Ishikawa (cell line): ENCODE data around the gene USP12.
A peak's percentile ranks its signal among the peaks of the same experiment; 100 is the strongest.

Source experiments
- CEBPB ChIP-seq: IDR thresholded peaks from 2 replicates; pipeline ENCODE4 v1.6.1; 2012
- CREB1 ChIP-seq: IDR thresholded peaks from 2 replicates; pipeline ENCODE4 v1.6.1; 2012; ENCODE audit warnings: low read depth
- EGR1 ChIP-seq: IDR thresholded peaks from 2 replicates; pipeline ENCODE4 v1.6.1; 2012
- EP300 ChIP-seq: IDR thresholded peaks from 2 replicates; pipeline ENCODE4 v1.6.1; 2012; ENCODE audit warnings: borderline replicate concordance
- FOXM1 ChIP-seq: IDR thresholded peaks from 2 replicates; pipeline ENCODE4 v1.6.1; 2012; ENCODE audit warnings: low read depth, borderline replicate concordance
- NFIC ChIP-seq: IDR thresholded peaks from 2 replicates; pipeline ENCODE4 v1.6.1; 2012
- RAD21 ChIP-seq: IDR thresholded peaks from 2 replicates; pipeline ENCODE4 v1.6.1; 2012; ENCODE audit warnings: low read depth
- TAF1 ChIP-seq: IDR thresholded peaks from 2 replicates; pipeline ENCODE4 v1.6.1; 2012; ENCODE audit warnings: low read depth, mild to moderate bottlenecking
- TCF12 ChIP-seq: IDR thresholded peaks from 2 replicates; pipeline ENCODE4 v1.6.1; 2012; ENCODE audit warnings: low read depth
- TEAD4 ChIP-seq: IDR thresholded peaks from 2 replicates; pipeline ENCODE4 v1.6.1; 2012
- YY1 ChIP-seq: IDR thresholded peaks from 2 replicates; pipeline ENCODE4 v1.6.1; 2012; ENCODE audit warnings: low read depth
- ZBTB7A ChIP-seq: IDR thresholded peaks from 2 replicates; pipeline ENCODE4 v1.6.1; 2012; ENCODE audit warnings: low read depth
- TF ChIP-seq, protein P1 (sequence below): IDR thresholded peaks from 2 replicates; pipeline ENCODE4 v1.6.1; 2012
- TF ChIP-seq, protein P2 (sequence below): IDR thresholded peaks from 2 replicates; pipeline ENCODE4 v1.6.1; 2012; ENCODE audit warnings: low read depth, mild to moderate bottlenecking
- TF ChIP-seq, protein P3 (sequence below): IDR thresholded peaks from 2 replicates; pipeline ENCODE4 v1.6.1; 2012

The USP12 gene

DNA sequence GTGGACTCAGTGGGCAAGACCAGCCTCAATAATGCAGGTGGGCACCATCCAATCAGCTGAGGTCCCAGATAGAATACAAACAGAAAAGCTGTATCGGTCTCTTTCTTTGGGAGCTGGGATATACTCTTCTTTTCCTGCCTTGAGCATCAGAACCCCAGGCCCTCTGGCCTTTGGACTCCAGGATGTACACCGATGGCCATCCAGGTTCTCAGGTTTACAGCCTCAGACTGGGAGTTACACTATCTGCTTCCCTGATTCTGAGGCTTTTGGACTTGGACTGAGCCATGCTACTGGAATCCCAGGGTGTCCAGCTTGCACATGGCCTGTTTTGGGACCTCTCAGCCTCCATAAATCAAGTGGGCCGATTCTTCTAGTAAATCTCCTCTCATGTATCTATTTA is 27.6 kb upstream of the USP12 start:
- TF ChIP-seq ZBTB7A (no peak), NFIC (no peak), TCF12 (no peak), EGR1 (no peak), YY1 (no peak)

DNA sequence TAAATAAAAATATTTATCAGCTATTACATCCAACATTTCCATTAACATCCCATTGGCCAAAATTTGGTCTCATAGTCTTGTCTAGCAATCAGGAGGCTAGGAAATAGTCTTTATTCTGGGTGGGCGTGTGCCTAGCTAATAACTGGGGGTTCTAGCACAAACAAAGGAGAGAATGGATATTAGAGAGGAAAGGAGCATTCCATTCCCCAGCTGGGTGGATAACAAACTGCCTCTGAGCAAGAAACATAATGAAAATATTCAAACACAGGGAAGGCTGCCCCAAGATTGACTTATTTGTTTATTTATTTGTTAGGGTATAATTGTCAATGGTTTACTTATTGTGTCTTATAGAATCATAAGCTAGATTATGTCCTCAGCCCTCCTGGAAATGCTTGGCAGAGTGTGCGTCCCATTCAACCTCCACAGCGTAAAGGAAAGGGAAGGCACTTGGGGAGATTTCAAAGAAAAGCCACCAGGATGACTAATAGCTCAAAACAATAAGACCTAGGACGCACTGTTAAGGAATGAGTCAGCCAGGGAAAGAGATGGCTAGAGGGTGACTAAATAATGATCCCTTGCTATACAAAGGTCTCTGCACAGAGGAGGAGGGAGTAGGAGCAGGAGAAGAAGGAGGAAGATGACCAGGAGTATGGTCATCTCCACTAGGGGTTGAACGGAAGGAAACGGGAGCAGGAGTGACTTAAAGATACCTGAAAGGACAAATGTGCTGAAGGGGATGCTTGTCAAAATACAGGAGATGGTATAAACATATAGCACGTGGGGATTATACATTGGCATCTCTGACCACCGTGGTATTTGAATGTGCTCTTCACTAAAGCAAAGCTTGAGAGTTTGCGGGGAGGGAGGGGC is 23.5 kb upstream of the USP12 start:
- TF ChIP-seq ZBTB7A (no peak), FOXM1 (no peak), EP300 (no peak), TEAD4 (no peak)
- TF ChIP-seq, protein P1, sequence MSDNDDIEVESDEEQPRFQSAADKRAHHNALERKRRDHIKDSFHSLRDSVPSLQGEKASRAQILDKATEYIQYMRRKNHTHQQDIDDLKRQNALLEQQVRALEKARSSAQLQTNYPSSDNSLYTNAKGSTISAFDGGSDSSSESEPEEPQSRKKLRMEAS, result peak; percentile 38; the same call in 1 of the 2 replicates
- TF ChIP-seq, protein P2, sequence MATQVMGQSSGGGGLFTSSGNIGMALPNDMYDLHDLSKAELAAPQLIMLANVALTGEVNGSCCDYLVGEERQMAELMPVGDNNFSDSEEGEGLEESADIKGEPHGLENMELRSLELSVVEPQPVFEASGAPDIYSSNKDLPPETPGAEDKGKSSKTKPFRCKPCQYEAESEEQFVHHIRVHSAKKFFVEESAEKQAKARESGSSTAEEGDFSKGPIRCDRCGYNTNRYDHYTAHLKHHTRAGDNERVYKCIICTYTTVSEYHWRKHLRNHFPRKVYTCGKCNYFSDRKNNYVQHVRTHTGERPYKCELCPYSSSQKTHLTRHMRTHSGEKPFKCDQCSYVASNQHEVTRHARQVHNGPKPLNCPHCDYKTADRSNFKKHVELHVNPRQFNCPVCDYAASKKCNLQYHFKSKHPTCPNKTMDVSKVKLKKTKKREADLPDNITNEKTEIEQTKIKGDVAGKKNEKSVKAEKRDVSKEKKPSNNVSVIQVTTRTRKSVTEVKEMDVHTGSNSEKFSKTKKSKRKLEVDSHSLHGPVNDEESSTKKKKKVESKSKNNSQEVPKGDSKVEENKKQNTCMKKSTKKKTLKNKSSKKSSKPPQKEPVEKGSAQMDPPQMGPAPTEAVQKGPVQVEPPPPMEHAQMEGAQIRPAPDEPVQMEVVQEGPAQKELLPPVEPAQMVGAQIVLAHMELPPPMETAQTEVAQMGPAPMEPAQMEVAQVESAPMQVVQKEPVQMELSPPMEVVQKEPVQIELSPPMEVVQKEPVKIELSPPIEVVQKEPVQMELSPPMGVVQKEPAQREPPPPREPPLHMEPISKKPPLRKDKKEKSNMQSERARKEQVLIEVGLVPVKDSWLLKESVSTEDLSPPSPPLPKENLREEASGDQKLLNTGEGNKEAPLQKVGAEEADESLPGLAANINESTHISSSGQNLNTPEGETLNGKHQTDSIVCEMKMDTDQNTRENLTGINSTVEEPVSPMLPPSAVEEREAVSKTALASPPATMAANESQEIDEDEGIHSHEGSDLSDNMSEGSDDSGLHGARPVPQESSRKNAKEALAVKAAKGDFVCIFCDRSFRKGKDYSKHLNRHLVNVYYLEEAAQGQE, result no peak
- TF ChIP-seq, protein P3, sequence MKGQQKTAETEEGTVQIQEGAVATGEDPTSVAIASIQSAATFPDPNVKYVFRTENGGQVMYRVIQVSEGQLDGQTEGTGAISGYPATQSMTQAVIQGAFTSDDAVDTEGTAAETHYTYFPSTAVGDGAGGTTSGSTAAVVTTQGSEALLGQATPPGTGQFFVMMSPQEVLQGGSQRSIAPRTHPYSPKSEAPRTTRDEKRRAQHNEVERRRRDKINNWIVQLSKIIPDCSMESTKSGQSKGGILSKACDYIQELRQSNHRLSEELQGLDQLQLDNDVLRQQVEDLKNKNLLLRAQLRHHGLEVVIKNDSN, result no peak

DNA sequence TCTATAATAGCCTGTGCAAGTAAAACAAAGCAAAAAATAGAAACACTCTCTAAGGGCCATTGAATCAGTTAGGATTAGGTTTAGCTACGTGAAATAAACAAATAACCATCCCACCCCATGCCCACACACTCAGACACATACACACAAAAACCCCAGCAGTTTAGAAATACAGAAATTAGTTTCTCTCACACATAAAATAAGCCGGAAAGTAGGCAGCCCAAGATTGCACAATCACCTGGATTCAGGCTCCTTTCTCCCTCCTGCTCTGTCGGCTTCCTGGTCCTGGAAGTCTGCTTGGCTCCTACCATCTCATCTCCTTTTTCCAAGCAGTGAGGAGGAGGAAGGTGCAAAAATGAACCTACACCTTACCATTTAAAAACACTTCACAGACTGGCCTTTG is 22.6 kb upstream of the USP12 start:
- peak; percentile 80 for TF ChIP-seq CEBPB
- TF ChIP-seq TEAD4, result no peak

DNA sequence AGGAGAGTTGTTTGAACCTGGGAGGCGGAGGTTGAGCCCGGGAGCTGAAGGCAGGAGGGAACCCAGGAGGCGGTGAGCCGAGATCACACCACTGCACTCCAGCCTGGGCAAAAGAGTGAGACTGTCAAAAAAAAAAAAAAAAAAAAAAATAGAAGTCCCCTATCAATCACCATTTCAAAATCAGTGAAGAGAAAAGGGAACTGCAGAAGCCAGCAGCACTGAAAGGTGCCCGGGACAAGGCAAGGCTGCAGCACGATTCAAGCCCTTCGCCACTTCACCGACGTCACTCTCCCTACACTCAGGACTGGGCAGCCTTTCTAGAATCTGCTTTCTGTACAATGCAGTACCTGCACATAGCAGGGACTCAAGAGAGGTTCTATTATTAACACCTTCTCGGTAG is 21.9 kb upstream of the USP12 start:
- no peak for TF ChIP-seq CREB1
- TF ChIP-seq EP300, result no peak
- TF ChIP-seq ZBTB7A, result no peak
- TF ChIP-seq YY1, result no peak
- TF ChIP-seq TEAD4, result no peak
- TF ChIP-seq, protein P1, result no peak

DNA sequence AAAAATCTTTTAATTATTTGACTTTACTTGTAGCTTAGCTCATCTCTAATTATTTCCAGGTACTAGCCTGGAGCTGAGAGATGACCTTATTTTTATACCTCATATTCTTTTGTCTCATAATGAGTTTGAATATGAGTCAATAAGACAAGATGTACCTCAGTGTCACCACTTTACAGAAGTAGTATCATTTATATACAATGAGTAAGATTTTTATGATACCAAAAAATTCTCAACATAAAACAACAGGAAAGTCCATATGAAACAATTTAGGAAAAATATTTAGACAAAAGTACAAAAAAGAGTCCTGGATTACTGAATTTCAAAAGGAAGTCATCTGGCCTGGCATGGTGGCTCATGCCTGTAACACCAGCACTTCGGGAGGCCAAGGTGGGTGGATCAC is 21.4 kb upstream of the USP12 start:
- TF ChIP-seq ZBTB7A (no peak), RAD21 (no peak), NFIC (no peak), CREB1 (no peak), TEAD4 (no peak), FOXM1 (no peak), EGR1 (no peak), TAF1 (no peak), EP300 (no peak), TCF12 (no peak), YY1 (no peak), CEBPB (no peak)
- TF ChIP-seq, protein P2, result no peak
- TF ChIP-seq, protein P1, result no peak
- TF ChIP-seq, protein P3, result no peak

DNA sequence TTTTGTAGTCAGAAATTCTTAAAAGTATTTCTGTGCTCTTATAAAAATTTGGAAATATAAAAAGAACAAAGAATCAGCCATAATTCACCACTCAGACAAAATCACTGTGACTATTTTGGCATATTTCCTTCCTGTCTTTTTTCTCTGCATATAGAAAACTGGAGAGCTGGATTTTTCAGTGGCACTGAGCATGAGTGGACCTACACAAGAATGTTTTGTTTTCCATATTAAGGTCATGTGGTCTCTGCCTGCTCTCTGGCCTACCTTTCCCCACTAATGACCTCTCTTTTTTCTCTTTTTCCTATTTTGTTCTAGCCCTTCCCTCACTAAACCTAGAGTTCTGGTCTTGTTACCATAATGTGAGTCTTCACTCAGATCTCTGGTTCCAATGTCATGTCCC is 17.6 kb upstream of the USP12 start:
- no peak for TF ChIP-seq TEAD4
- TF ChIP-seq NFIC, result no peak
- TF ChIP-seq CREB1, result no peak
- TF ChIP-seq, protein P3, result no peak
